ENCODE measurements around the gene NOTO.

Gene NOTO

GRCh38 chr2:73203055-73203681, 794 bp downstream of the NOTO start:
- DNase-seq: no peak

- no peak for DNase-seq
Measured at GRCh38 chr2:73205611-73206010, 3.2 kb downstream of the NOTO start.

GRCh38 chr2:73208258-73208657, 5.9 kb downstream of the NOTO start:
- no peak for DNase-seq

- DNase-seq: no peak
Measured at GRCh38 chr2:73210019-73210418, 7.6 kb downstream of the NOTO start.

- DNase-seq: no peak
Measured at GRCh38 chr2:73210696-73211095, 8.3 kb downstream of the NOTO start.

GRCh38 chr2:73212098-73212447, 9.7 kb downstream of the NOTO start:
- DNase-seq: no peak

GRCh38 chr2:73212448-73213176, 10.2 kb downstream of the NOTO start:
- peak; percentile 81 for DNase-seq

- DNase-seq: peak; percentile 94
Measured at GRCh38 chr2:73214120-73215035, 12.0 kb downstream of the NOTO start, which contains the start of gene SMYD5. SMYD5 (plus strand) TSS chr2:73214245; CDS start chr2:73214267, 22 bp downstream.

- DNase-seq: no peak
Measured at GRCh38 chr2:73215254-73215653, 12.9 kb downstream of the NOTO start.

- DNase-seq: no peak
Measured at GRCh38 chr2:73217160-73217559, 14.8 kb downstream of the NOTO start.

GRCh38 chr2:73217826-73218225, 15.5 kb downstream of the NOTO start:
- DNase-seq: no peak

GRCh38 chr2:73218298-73218697, 15.9 kb downstream of the NOTO start:
- no peak for DNase-seq

GRCh38 chr2:73223821-73224220, 21.4 kb downstream of the NOTO start:
- no peak for DNase-seq

- DNase-seq: no peak
Measured at GRCh38 chr2:73225513-73226360, 23.4 kb downstream of the NOTO start.

GRCh38 chr2:73227086-73227485, 24.7 kb downstream of the NOTO start:
- no peak for DNase-seq

GRCh38 chr2:73228631-73229030, 26.3 kb downstream of the NOTO start:
- DNase-seq: no peak

GRCh38 chr2:73232403-73233153, 30.2 kb downstream of the NOTO start:
- peak; percentile 37 for DNase-seq

- DNase-seq: peak; percentile 95
Measured at GRCh38 chr2:73233154-73233931, 31.0 kb downstream of the NOTO start, which contains the start of gene PRADC1. PRADC1 (minus strand) TSS chr2:73233239; CDS start chr2:73233160, 79 bp downstream.

- DNase-seq: peak; percentile 89
Measured at GRCh38 chr2:73233932-73234832, 31.8 kb downstream of the NOTO start, which contains the start of gene CCT7. CCT7 (plus strand) TSS chr2:73234308; CDS start chr2:73234379, 71 bp downstream.
